AG04449 (cell line): ENCODE data around the gene GLDN.

Source experiments
- CTCF ChIA-PET: fragments of 350-600 bp; formaldehyde crosslinking; extraction: SDS; loops from one replicate; lab custom pipeline; 2021; ENCODE audit warnings: antibody characterized with exemption; lab: Yijun Ruan, JAX
- POLR2A ChIA-PET: fragments of 400-600, 350-600 bp; formaldehyde crosslinking; extraction: SDS; loops from one replicate; lab custom pipeline; 2020; ENCODE audit warnings: antibody characterized with exemption, inconsistent platforms; lab: Yijun Ruan, JAX
- DNase-seq: peaks from one replicate; pipeline ENCODE4 v3.0.0-alpha.2; 2010; ENCODE audit warnings: low read depth, low spot score
- H3K4me3 ChIP-seq: 2 replicates; pipeline ENCODE4 v1.5.1; 2011; ENCODE audit warnings: low read depth, mild to moderate bottlenecking, control low read depth, low read length
- CTCF ChIP-seq: IDR thresholded peaks from one replicate; pipeline ENCODE4 v1.5.1; 2011; ENCODE audit warnings: mild to moderate bottlenecking, moderate library complexity, low read length, control low read depth, inconsistent platforms; ENCODE audit not compliant: insufficient read depth; ENCODE audit errors: missing control alignments

Gene GLDN

GRCh38 chr15:51327081-51327480 is 14.4 kb upstream of the GLDN start:
- no peak for TF ChIP-seq CTCF
- no peak overlapping the region for H3K4me3 ChIP-seq
- CTCF ChIA-PET: interaction anchor here (1.1 kb wide), 1 partner anchor 46 kb away, joined by 3 read pairs; no protein-coding TSS in a partner anchor
- POLR2A ChIA-PET: no interaction called here
- no peak for DNase-seq

- no peak overlapping the region for H3K4me3 ChIP-seq
- ChIA-PET CTCF (no interaction called here), POLR2A (no interaction called here)
- no peak for DNase-seq
- TF ChIP-seq CTCF: no peak
These were observed 12.5 kb upstream of the GLDN start for GRCh38 chr15:51328926-51329325.

GRCh38 chr15:51331141-51331540 is 10.3 kb upstream of the GLDN start:
- TF ChIP-seq CTCF: no peak
- POLR2A ChIA-PET: no interaction called here
- H3K4me3 ChIP-seq: no peak overlapping the region
- CTCF ChIA-PET: interaction anchor here (1.6 kb wide), 1 partner anchor 49 kb away, joined by 4 read pairs; no protein-coding TSS in a partner anchor
- DNase-seq: no peak

- ChIA-PET CTCF (interaction anchor here (1.6 kb wide), 1 partner anchor 50 kb away, joined by 4 read pairs; no protein-coding TSS in a partner anchor), POLR2A (no interaction called here)
- DNase-seq: no peak
- no peak overlapping the region for H3K4me3 ChIP-seq
- no peak for TF ChIP-seq CTCF
These were observed 9.0 kb upstream of the GLDN start for GRCh38 chr15:51332206-51333147.

GRCh38 chr15:51333571-51333970 is 7.9 kb upstream of the GLDN start:
- DNase-seq: no peak

More at GRCh38 chr15:51333571-51333970, 7.9 kb upstream of the GLDN start:
- TF ChIP-seq CTCF: no peak
- CTCF ChIA-PET: interaction anchor here (1.3 kb wide), 1 partner anchor 103 kb away, joined by 4 read pairs; no protein-coding TSS in a partner anchor
- H3K4me3 ChIP-seq: no peak overlapping the region
- POLR2A ChIA-PET: no interaction called here
